ENCODE data around the gene RICTOR. TPM values are rescaled to one million over a fixed set of nuclear protein-coding genes. Genes with fewer than 3 reads are reported as not detected.

Gene RICTOR
- total RNA-seq, 2 donors from 2014 or later = 27.6 to 31.8 TPM

GRCh38 chr5:39100851-39101396, 26.7 kb upstream of the RICTOR start:
- Histone ChIP-seq H3K9ac (ENCODE audit: extremely low read depth, low read length, poor library complexity, severe bottlenecking) (no peak overlapping the region), H3K4me1 (ENCODE audit: control insufficient read depth, insufficient read depth, low read length) (no peaks in the 10 kb centered on the region), H3K4me3 (ENCODE audit: low read length) (no peak overlapping the region), H3K36me3 (ENCODE audit: control insufficient read depth, insufficient read depth, low read length) (no peaks in the 10 kb centered on the region), H3K27ac (ENCODE audit: low read depth, low read length) (no peak overlapping the region), H3K27me3 (ENCODE audit: control insufficient read depth, insufficient read depth, low read length, poor library complexity, severe bottlenecking) (no peaks in the 10 kb centered on the region), H3K9me3 (ENCODE audit: control insufficient read depth, low read length) (no peaks in the 10 kb centered on the region)
- Mint-ChIP-seq H3K27ac (no peak overlapping the region), H3K36me3 (ENCODE audit: low read depth) (no peaks in the 10 kb centered on the region), H3K4me3 (no peak overlapping the region), H3K27me3 (ENCODE audit: insufficient read depth) (no peaks in the 10 kb centered on the region), H3K9me3 (no peaks in the 10 kb centered on the region), H3K4me1 (no peaks in the 10 kb centered on the region)
- 93 to 100% methylated on average over 2 to 7 of the region's 7 CpGs for WGBS, 2 experiments (ENCODE audit: insufficient coverage in 1 of 2, insufficient read length in 1 of 2)
- TF ChIP-seq CTCF (conservative IDR thresholded peaks at IDR 0.05) = no peak
- DNase-seq = no peak

- no peak overlapping the region for H3K4me3 Mint-ChIP-seq
- no peaks in the 10 kb centered on the region for H3K4me1 ChIP-seq (ENCODE audit: control insufficient read depth, insufficient read depth, low read length)
- H3K27me3 Mint-ChIP-seq (ENCODE audit: insufficient read depth) = no peaks in the 10 kb centered on the region
- no peak overlapping the region for H3K27ac ChIP-seq (ENCODE audit: low read depth, low read length)
- 88 to 100% methylated on average over 3 to 6 of the region's 6 CpGs for WGBS, 2 experiments (ENCODE audit: insufficient coverage in 1 of 2, insufficient read length in 1 of 2)
- H3K9ac ChIP-seq (ENCODE audit: extremely low read depth, low read length, poor library complexity, severe bottlenecking) = no peak overlapping the region
- TF ChIP-seq CTCF (conservative IDR thresholded peaks at IDR 0.05) = no peak
- H3K27me3 ChIP-seq (ENCODE audit: control insufficient read depth, insufficient read depth, low read length, poor library complexity, severe bottlenecking) = no peaks in the 10 kb centered on the region
- H3K9me3 Mint-ChIP-seq = no peaks in the 10 kb centered on the region
- H3K36me3 Mint-ChIP-seq (ENCODE audit: low read depth) = no peaks in the 10 kb centered on the region
- H3K4me1 Mint-ChIP-seq = no peaks in the 10 kb centered on the region
- no peak for DNase-seq
- no peak overlapping the region for H3K27ac Mint-ChIP-seq
- no peaks in the 10 kb centered on the region for H3K9me3 ChIP-seq (ENCODE audit: control insufficient read depth, low read length)
- H3K36me3 ChIP-seq (ENCODE audit: control insufficient read depth, insufficient read depth, low read length) = no peaks in the 10 kb centered on the region
- H3K4me3 ChIP-seq (ENCODE audit: low read length) = no peak overlapping the region
These were observed 26.2 kb upstream of the RICTOR start for GRCh38 chr5:39100301-39100850.

GRCh38 chr5:39099831-39100230, 25.6 kb upstream of the RICTOR start:
- no peak overlapping the region for H3K4me3 Mint-ChIP-seq
- no peaks in the 10 kb centered on the region for H3K27me3 Mint-ChIP-seq (ENCODE audit: insufficient read depth)
- Histone ChIP-seq H3K4me1 (ENCODE audit: control insufficient read depth, insufficient read depth, low read length) (no peaks in the 10 kb centered on the region), H3K36me3 (ENCODE audit: control insufficient read depth, insufficient read depth, low read length) (no peaks in the 10 kb centered on the region), H3K9ac (ENCODE audit: extremely low read depth, low read length, poor library complexity, severe bottlenecking) (no peak overlapping the region), H3K9me3 (ENCODE audit: control insufficient read depth, low read length) (no peaks in the 10 kb centered on the region), H3K27me3 (ENCODE audit: control insufficient read depth, insufficient read depth, low read length, poor library complexity, severe bottlenecking) (no peaks in the 10 kb centered on the region), H3K4me3 (ENCODE audit: low read length) (no peak overlapping the region), H3K27ac (ENCODE audit: low read depth, low read length) (no peak overlapping the region)
- H3K4me1 Mint-ChIP-seq = no peaks in the 10 kb centered on the region
- H3K36me3 Mint-ChIP-seq (ENCODE audit: low read depth) = no peaks in the 10 kb centered on the region
- TF ChIP-seq CTCF (conservative IDR thresholded peaks at IDR 0.05) = no peak
- no peak for DNase-seq
- no peak overlapping the region for H3K27ac Mint-ChIP-seq
- no peaks in the 10 kb centered on the region for H3K9me3 Mint-ChIP-seq

Measured in endodermal cell (in vitro differentiated cells).